ENCODE results near the gene FLT3LG.

- TF ChIP-seq, protein P1, sequence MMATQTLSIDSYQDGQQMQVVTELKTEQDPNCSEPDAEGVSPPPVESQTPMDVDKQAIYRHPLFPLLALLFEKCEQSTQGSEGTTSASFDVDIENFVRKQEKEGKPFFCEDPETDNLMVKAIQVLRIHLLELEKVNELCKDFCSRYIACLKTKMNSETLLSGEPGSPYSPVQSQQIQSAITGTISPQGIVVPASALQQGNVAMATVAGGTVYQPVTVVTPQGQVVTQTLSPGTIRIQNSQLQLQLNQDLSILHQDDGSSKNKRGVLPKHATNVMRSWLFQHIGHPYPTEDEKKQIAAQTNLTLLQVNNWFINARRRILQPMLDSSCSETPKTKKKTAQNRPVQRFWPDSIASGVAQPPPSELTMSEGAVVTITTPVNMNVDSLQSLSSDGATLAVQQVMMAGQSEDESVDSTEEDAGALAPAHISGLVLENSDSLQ (IDR thresholded peaks at IDR 0.05): no peak
- TF ChIP-seq ZNF384 (IDR thresholded peaks at IDR 0.05) (no peak), BHLHE40 (IDR thresholded peaks at IDR 0.05; ENCODE audit: borderline replicate concordance) (no peak), L3MBTL2 (conservative IDR thresholded peaks at IDR 0.05) (no peak), SP1 (IDR thresholded peaks at IDR 0.05) (no peak), ARNT (IDR thresholded peaks at IDR 0.05) (no peak), HDGF (IDR thresholded peaks at IDR 0.05; ENCODE audit: borderline replicate concordance) (no peak), FOXK2 (IDR thresholded peaks at IDR 0.05) (no peak), FOXM1 (IDR thresholded peaks at IDR 0.05; ENCODE audit: borderline replicate concordance) (no peak), FOXA1 (IDR thresholded peaks at IDR 0.05) (no peak)
These were observed 32.6 kb upstream of the FLT3LG start, which contains the start of gene SLC17A7 for GRCh38 chr19:49441210-49441959.

Data from HEK293T (cell line).